Measurements from ENCODE around the gene CD3E. TPM values are rescaled to one million over a fixed set of nuclear protein-coding genes. Genes with fewer than 3 reads are reported as not detected.

CD3E gene
- total and polyA plus RNA-seq, 2 of the 13 experiments (the other 11 are each of a cell fraction or from before 2014, with no cell fraction given), result not detected

- H3K9me3 ChIP-seq (ENCODE audit: low read length), result no peaks in the 10 kb centered on the region
- ChIA-PET CTCF (ENCODE audit: low intra/inter-chr PET ratio, low total read pairs) (interaction anchor here (3.6 kb wide), 1 partner anchor 91 kb away, joined by 34 read pairs; no protein-coding TSS in a partner anchor), POLR2A (no interaction called here)
- no peaks in the 10 kb centered on the region for H3K36me3 ChIP-seq (replicated peaks in 1 of 2; ENCODE audit: control insufficient read depth in 1 of 2, insufficient read depth in 2 of 2, low read length in 2 of 2)
- no peaks in the 10 kb centered on the region for H4K20me1 ChIP-seq (ENCODE audit: insufficient read depth, low read length)
- no peak overlapping the region for H2AFZ ChIP-seq (ENCODE audit: low read length)
- FAIRE-seq (no peak), ATAC-seq (no peak), DNase-seq (ENCODE audit: low spot score) (no peak)
- H3K4me2 ChIP-seq (ENCODE audit: low read depth, low read length), result no peak overlapping the region
- intact Hi-C loops (cut with micrococcal nuclease; ENCODE audit: unreplicated experiment), result no loop called here
- no peak overlapping the region for H3K27ac ChIP-seq (ENCODE audit: extremely low read length, insufficient read depth, low read length)
- in situ Hi-C loops (cut with HindIII; ENCODE audit: extremely low pct_ligation_motif_present, low pct_unique_long_range_greater_than_20kb), result no loop called here
- no TSS peak for BruUV-seq (replicated peaks)
- H3K9ac ChIP-seq (ENCODE audit: insufficient read depth, low read depth, low read length), result no peak overlapping the region
- no peaks in the 10 kb centered on the region for H3K27me3 ChIP-seq (ENCODE audit: control insufficient read depth in 1 of 2, insufficient read depth in 2 of 2, low read length in 2 of 2)
- TF ChIP-seq CTCF (CRISPR knock-in tag; IDR thresholded peaks at IDR 0.05) (no peak), YY1 (IDR thresholded peaks at IDR 0.05; ENCODE audit: insufficient read depth, insufficient replicate concordance, low read depth, low read length) (no peak), ZNF329 (CRISPR knock-in tag; IDR thresholded peaks at IDR 0.05; ENCODE audit: low read depth) (no peak), POLR2AphosphoS5 (IDR thresholded peaks at IDR 0.05; ENCODE audit: low read depth, low read length) (no peak), ZNF839 (CRISPR knock-in tag; IDR thresholded peaks at IDR 0.05; ENCODE audit: borderline replicate concordance) (no peak), RFX5 (IDR thresholded peaks at IDR 0.05; ENCODE audit: low read depth, low read length) (no peak), SP4 (CRISPR knock-in tag; IDR thresholded peaks at IDR 0.05) (no peak), ZBTB7B (CRISPR knock-in tag; IDR thresholded peaks at IDR 0.05) (no peak), NFRKB (IDR thresholded peaks at IDR 0.05) (no peak), ZNF234 (CRISPR knock-in tag; conservative IDR thresholded peaks at IDR 0.05) (no peak)
- H3K79me2 ChIP-seq (ENCODE audit: insufficient read depth, low read length), result no peaks in the 10 kb centered on the region
- no peak overlapping the region for H3K4me3 ChIP-seq (replicated peaks in 1 of 3; ENCODE audit: insufficient read depth in 1 of 3, low read depth in 2 of 3, low read length in 3 of 3)
- H3K4me1 ChIP-seq (ENCODE audit: insufficient read depth, low read length), result peaks cover 12% of the 10 kb centered on the region
Measured at GRCh38 chr11:118289401-118289800, 15.1 kb upstream of the CD3E start.
